ENCODE data around the gene CLHC1. TPM values are rescaled to one million over a fixed set of nuclear protein-coding genes. Genes with fewer than 3 reads are reported as not detected.
"Not testable (repeated sequence)": the region's sequence is repeated elsewhere in the genome, so short reads cannot be mapped to it uniquely, and the experiment has no call there.

CLHC1 gene
- total RNA-seq, 4 donors from 2014 or later, result 3.0 to 16.8 (median 3.8) TPM

DNA sequence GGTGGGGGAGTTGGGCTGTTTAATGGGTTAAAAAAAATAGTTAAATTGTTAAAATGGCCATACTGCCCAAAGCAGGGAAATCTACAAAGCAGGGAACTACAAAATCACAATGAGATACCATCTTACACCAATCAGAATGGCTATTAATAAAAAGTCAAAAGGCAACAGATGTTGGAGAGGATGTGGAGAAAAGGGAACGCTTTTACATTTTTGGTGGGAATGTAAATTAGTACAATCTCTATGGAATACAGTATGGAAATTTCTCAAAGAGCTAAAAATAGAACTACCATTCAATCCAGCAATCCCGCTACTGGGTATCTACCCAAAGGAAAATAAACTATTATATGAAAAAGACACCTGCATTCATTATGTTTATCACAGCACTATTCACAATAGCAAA lies 27.1 kb downstream of the CLHC1 start:
- Histone ChIP-seq H3K27me3 (no peaks in the 10 kb centered on the region), H3K9me3 (no peaks in the 10 kb centered on the region), H3K27ac (no peak overlapping the region), H3K4me3 (no peak overlapping the region), H3K36me3 (peaks cover 0 to 27% of the 10 kb centered on the region in 2 donors), H3K4me1 (no peaks in the 10 kb centered on the region)
- TF ChIP-seq EP300 (IDR thresholded peaks at IDR 0.05) (no peak), POLR2AphosphoS5 (IDR thresholded peaks at IDR 0.05) (no peak), POLR2A (IDR thresholded peaks at IDR 0.05) (no peak)
- TF ChIP-seq, protein P1, sequence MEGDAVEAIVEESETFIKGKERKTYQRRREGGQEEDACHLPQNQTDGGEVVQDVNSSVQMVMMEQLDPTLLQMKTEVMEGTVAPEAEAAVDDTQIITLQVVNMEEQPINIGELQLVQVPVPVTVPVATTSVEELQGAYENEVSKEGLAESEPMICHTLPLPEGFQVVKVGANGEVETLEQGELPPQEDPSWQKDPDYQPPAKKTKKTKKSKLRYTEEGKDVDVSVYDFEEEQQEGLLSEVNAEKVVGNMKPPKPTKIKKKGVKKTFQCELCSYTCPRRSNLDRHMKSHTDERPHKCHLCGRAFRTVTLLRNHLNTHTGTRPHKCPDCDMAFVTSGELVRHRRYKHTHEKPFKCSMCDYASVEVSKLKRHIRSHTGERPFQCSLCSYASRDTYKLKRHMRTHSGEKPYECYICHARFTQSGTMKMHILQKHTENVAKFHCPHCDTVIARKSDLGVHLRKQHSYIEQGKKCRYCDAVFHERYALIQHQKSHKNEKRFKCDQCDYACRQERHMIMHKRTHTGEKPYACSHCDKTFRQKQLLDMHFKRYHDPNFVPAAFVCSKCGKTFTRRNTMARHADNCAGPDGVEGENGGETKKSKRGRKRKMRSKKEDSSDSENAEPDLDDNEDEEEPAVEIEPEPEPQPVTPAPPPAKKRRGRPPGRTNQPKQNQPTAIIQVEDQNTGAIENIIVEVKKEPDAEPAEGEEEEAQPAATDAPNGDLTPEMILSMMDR (IDR thresholded peaks at IDR 0.05), result no peak
- no peak for ATAC-seq
- 88 to 100% methylated on average over 2 of the region's 2 CpGs for WGBS, 2 donors (ENCODE audit: low coverage in 1 of 2)

DNA sequence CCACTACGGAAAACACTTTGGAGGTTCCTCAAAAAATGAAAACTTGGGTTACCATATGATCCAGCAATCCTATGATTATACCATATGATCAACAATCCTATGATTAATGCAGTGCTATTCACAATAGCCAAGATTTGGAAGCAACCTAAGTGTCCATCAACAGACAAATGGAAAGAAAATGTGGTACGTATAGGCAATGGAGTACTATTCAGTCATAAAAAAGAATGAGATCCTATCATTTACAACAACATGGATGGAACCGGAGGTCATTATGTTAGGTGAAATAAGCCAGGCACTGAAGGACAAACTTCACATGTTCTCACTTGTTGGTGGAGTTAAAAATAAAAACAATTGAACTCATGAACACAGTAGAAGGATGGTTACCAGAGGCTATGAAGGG lies 27.6 kb downstream of the CLHC1 start:
- H3K36me3 ChIP-seq, result peaks cover 0 to 31% of the 10 kb centered on the region in 2 donors
- 93 to 98% methylated on average over 2 to 3 of the region's 3 CpGs for WGBS, 2 donors (ENCODE audit: low coverage in 1 of 2)
- TF ChIP-seq POLR2A (IDR thresholded peaks at IDR 0.05) (no peak), EP300 (IDR thresholded peaks at IDR 0.05) (no peak), POLR2AphosphoS5 (IDR thresholded peaks at IDR 0.05) (no peak)
- TF ChIP-seq, protein P1 (IDR thresholded peaks at IDR 0.05), result no peak

DNA sequence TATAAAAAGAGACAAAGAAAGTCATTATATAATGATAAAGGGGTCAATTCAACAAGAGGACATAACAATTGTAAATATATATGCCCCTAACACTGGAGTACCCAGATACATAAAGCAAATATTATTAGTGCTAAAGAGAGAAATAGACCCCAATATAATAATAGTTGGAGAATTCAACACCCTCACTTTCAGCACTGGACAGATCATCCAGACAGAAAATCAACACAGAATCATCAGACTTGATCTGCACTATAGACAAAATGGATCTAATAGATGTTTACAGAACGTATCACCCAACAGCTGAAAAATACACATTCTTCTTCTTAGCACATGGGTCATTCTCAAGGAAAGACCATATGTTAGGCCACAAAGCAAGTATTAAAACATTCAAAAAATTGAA lies 31.7 kb downstream of the CLHC1 start:
- no peak for TF ChIP-seq POLR2A (IDR thresholded peaks at IDR 0.05)
- TF ChIP-seq EP300 (IDR thresholded peaks at IDR 0.05), result no peak
- 78 to 91% methylated on average over 1 of the region's 1 CpG for WGBS, 2 donors (ENCODE audit: low coverage in 1 of 2)
- Histone ChIP-seq H3K36me3 (peaks cover 0 to 60% of the 10 kb centered on the region in 2 donors), H3K4me1 (no peaks in the 10 kb centered on the region), H3K27me3 (no peaks in the 10 kb centered on the region), H3K27ac (no peak overlapping the region), H3K9me3 (no peaks in the 10 kb centered on the region), H3K4me3 (no peak overlapping the region)
- ATAC-seq, result no peak

More for the DNA sequence above, 27.6 kb downstream of the CLHC1 start:
- H3K4me3 ChIP-seq, result no peak overlapping the region
- no peaks in the 10 kb centered on the region for H3K27me3 ChIP-seq
- H3K4me1 ChIP-seq, result no peaks in the 10 kb centered on the region
- no peak for ATAC-seq
- no peaks in the 10 kb centered on the region for H3K9me3 ChIP-seq
- no peak overlapping the region for H3K27ac ChIP-seq

DNA sequence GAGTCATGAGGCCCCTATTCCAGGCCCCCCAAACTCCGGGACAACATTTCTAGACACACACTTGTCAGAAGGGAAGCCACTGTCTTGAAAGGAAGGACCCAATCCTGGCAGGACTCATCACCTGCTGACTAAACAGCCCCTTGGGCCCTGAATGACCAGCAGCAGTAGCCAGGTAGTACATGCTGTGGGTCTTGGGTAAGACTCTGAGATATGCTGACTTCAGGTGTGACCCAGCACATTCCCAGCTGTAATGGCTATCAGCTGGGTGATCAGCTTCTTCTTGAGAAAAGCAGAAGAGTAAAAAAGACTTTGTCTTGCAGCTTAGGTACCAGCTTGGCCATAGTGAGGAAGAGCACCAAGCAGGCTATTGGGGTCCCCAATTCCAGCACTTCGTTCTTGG lies 35.6 kb downstream of the CLHC1 start:
- Histone ChIP-seq H3K4me1 (no peaks in the 10 kb centered on the region), H3K9me3 (no peaks in the 10 kb centered on the region), H3K27me3 (no peaks in the 10 kb centered on the region), H3K36me3 (peaks cover 0 to 48% of the 10 kb centered on the region in 2 donors), H3K4me3 (no peak overlapping the region), H3K27ac (no peak overlapping the region)
- ATAC-seq, result no peak
- WGBS, 2 donors (ENCODE audit: low coverage in 1 of 2), result 80% methylated on average over 1 of the region's 2 CpGs; no CpG with 5 or more reads in 1 of the 2 donors
- TF ChIP-seq EP300 (IDR thresholded peaks at IDR 0.05) (no peak), POLR2AphosphoS5 (IDR thresholded peaks at IDR 0.05) (no peak), POLR2A (IDR thresholded peaks at IDR 0.05) (no peak)
- TF ChIP-seq, protein P1 (IDR thresholded peaks at IDR 0.05), result no peak

DNA sequence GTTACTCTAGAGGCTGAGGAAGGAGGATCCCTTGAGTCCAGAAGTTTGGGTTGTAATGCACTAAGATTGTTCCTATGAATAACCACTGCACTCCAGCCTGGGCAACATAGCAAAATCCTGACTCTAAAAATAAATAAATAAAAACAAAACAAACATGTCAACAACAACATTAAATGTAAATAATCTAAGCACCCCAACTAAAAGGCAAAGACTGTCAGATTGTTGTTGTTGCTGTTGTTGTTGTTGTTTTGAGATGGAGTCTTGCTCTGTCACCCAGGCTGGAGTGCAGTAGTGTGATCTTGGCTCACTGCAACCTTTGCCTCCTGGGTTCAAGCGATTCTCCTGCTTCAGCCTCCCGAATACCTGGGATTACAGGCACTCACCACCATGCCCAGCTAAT lies 40.2 kb downstream of the CLHC1 start:
- 97% methylated on average over 2 of the region's 2 CpGs; no CpG with 5 or more reads in 1 of the 2 donors for WGBS, 2 donors (ENCODE audit: low coverage in 1 of 2)
- H3K27ac ChIP-seq, H3K27me3 ChIP-seq, H3K9me3 ChIP-seq, ATAC-seq, H3K4me3 ChIP-seq, H3K4me1 ChIP-seq: not testable (repeated sequence)
- H3K36me3 ChIP-seq, result peaks cover 0 to 35% of the 10 kb centered on the region in 2 donors

DNA sequence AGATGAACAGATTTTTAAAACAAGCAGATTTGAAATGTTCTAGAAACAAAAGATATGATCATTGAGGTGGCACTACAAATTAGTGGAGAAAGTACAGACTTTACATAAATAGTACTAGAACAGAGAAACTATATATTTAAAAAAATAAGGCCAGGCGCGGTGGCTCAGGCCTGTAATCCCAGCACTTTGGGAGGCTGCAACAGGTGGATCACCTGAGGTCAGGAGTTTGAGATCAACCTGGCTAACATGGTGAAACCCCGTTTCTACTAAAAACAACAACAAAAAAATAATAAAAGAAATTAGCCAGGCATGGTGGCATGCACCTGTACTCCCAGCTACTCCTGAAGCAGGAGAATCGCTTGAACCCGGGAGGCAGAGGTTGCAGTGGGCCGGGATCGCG lies 45.3 kb downstream of the CLHC1 start:
- not testable (repeated sequence) for H3K36me3 ChIP-seq, ATAC-seq, H3K4me1 ChIP-seq, H3K9me3 ChIP-seq, H3K27ac ChIP-seq, H3K4me3 ChIP-seq, H3K27me3 ChIP-seq
- 67 to 83% methylated on average over 3 of the region's 8 CpGs for WGBS, 2 donors (ENCODE audit: low coverage in 1 of 2)
